Measurements from ENCODE around the gene CMTM1.

The CMTM1 gene

GRCh38 chr16:66537236-66537635, 29.0 kb upstream of the CMTM1 start:
- no peak for TF ChIP-seq TAF1 (IDR thresholded peaks at IDR 0.05; ENCODE audit: low read depth, low read length)
- no peak for TF ChIP-seq POLR2AphosphoS5 (IDR thresholded peaks at IDR 0.05; ENCODE audit: low read depth, low read length)
- no peak for TF ChIP-seq POLR2A (IDR thresholded peaks at IDR 0.05; ENCODE audit: low read depth, low read length)
- TF ChIP-seq SPI1 (IDR thresholded peaks at IDR 0.05; ENCODE audit: low read depth, low read length) = no peak
- TF ChIP-seq POU2F2 (IDR thresholded peaks at IDR 0.05; ENCODE audit: low read depth, low read length) = no peak
- no peak for TF ChIP-seq PAX5 (IDR thresholded peaks at IDR 0.05; ENCODE audit: insufficient read depth, low read length, severe bottlenecking)
- FAIRE-seq = peak; percentile 45
- no peak for DNase-seq (ENCODE audit: insufficient read length, low spot score)

- FAIRE-seq = peak; percentile 38
- no peak for DNase-seq (ENCODE audit: insufficient read length, low spot score)
- no peak for TF ChIP-seq POU2F2 (IDR thresholded peaks at IDR 0.05; ENCODE audit: low read depth, low read length)
- TF ChIP-seq POLR2A (IDR thresholded peaks at IDR 0.05; ENCODE audit: low read depth, low read length) = no peak
- no peak for TF ChIP-seq TAF1 (IDR thresholded peaks at IDR 0.05; ENCODE audit: low read depth, low read length)
- no peak for TF ChIP-seq SPI1 (IDR thresholded peaks at IDR 0.05; ENCODE audit: low read depth, low read length)
- no peak for TF ChIP-seq PAX5 (IDR thresholded peaks at IDR 0.05; ENCODE audit: insufficient read depth, low read length, severe bottlenecking)
- TF ChIP-seq POLR2AphosphoS5 (IDR thresholded peaks at IDR 0.05; ENCODE audit: low read depth, low read length) = no peak
These were observed 27.3 kb upstream of the CMTM1 start for GRCh38 chr16:66538910-66539309.

- TF ChIP-seq POLR2A (IDR thresholded peaks at IDR 0.05; ENCODE audit: low read depth, low read length) = no peak
- peak; percentile 80 for TF ChIP-seq PAX5 (IDR thresholded peaks at IDR 0.05; ENCODE audit: insufficient read depth, low read length, severe bottlenecking)
- FAIRE-seq (peak; percentile 97), DNase-seq (ENCODE audit: insufficient read length, low spot score) (no peak)
These were observed 26.4 kb upstream of the CMTM1 start for GRCh38 chr16:66539623-66540469.

- DNase-seq (ENCODE audit: insufficient read length, low spot score) = no peak
- FAIRE-seq = no peak
These were observed 24.6 kb upstream of the CMTM1 start for GRCh38 chr16:66541388-66542355.

GRCh38 chr16:66542396-66542795, 23.8 kb upstream of the CMTM1 start:
- no peak for TF ChIP-seq SPI1 (IDR thresholded peaks at IDR 0.05; ENCODE audit: low read depth, low read length)
- TF ChIP-seq TAF1 (IDR thresholded peaks at IDR 0.05; ENCODE audit: low read depth, low read length) = no peak
- no peak for TF ChIP-seq POU2F2 (IDR thresholded peaks at IDR 0.05; ENCODE audit: low read depth, low read length)
- no peak for TF ChIP-seq PAX5 (IDR thresholded peaks at IDR 0.05; ENCODE audit: insufficient read depth, low read length, severe bottlenecking)
- TF ChIP-seq POLR2AphosphoS5 (IDR thresholded peaks at IDR 0.05; ENCODE audit: low read depth, low read length) = no peak
- TF ChIP-seq POLR2A (IDR thresholded peaks at IDR 0.05; ENCODE audit: low read depth, low read length) = no peak
- FAIRE-seq (no peak), DNase-seq (ENCODE audit: insufficient read length, low spot score) (no peak)

More at GRCh38 chr16:66541388-66542355, 24.6 kb upstream of the CMTM1 start:
- TF ChIP-seq POU2F2 (IDR thresholded peaks at IDR 0.05; ENCODE audit: low read depth, low read length) (no peak), TAF1 (IDR thresholded peaks at IDR 0.05; ENCODE audit: low read depth, low read length) (no peak), PAX5 (IDR thresholded peaks at IDR 0.05; ENCODE audit: insufficient read depth, low read length, severe bottlenecking) (no peak), SPI1 (IDR thresholded peaks at IDR 0.05; ENCODE audit: low read depth, low read length) (no peak), POLR2AphosphoS5 (IDR thresholded peaks at IDR 0.05; ENCODE audit: low read depth, low read length) (no peak), POLR2A (IDR thresholded peaks at IDR 0.05; ENCODE audit: low read depth, low read length) (no peak)

- FAIRE-seq = no peak
- DNase-seq (ENCODE audit: insufficient read length, low spot score) = no peak
- no peak for TF ChIP-seq SPI1 (IDR thresholded peaks at IDR 0.05; ENCODE audit: low read depth, low read length)
- TF ChIP-seq TAF1 (IDR thresholded peaks at IDR 0.05; ENCODE audit: low read depth, low read length) = no peak
- no peak for TF ChIP-seq POLR2A (IDR thresholded peaks at IDR 0.05; ENCODE audit: low read depth, low read length)
- TF ChIP-seq PAX5 (IDR thresholded peaks at IDR 0.05; ENCODE audit: insufficient read depth, low read length, severe bottlenecking) = no peak
- no peak for TF ChIP-seq POLR2AphosphoS5 (IDR thresholded peaks at IDR 0.05; ENCODE audit: low read depth, low read length)
- no peak for TF ChIP-seq POU2F2 (IDR thresholded peaks at IDR 0.05; ENCODE audit: low read depth, low read length)
These were observed 22.7 kb upstream of the CMTM1 start for GRCh38 chr16:66543541-66543940.

GRCh38 chr16:66544016-66544757, 22.1 kb upstream of the CMTM1 start:
- no peak for FAIRE-seq
- TF ChIP-seq POLR2AphosphoS5 (IDR thresholded peaks at IDR 0.05; ENCODE audit: low read depth, low read length) (no peak), TAF1 (IDR thresholded peaks at IDR 0.05; ENCODE audit: low read depth, low read length) (no peak), SPI1 (IDR thresholded peaks at IDR 0.05; ENCODE audit: low read depth, low read length) (no peak), POU2F2 (IDR thresholded peaks at IDR 0.05; ENCODE audit: low read depth, low read length) (no peak), PAX5 (IDR thresholded peaks at IDR 0.05; ENCODE audit: insufficient read depth, low read length, severe bottlenecking) (no peak), POLR2A (IDR thresholded peaks at IDR 0.05; ENCODE audit: low read depth, low read length) (no peak)
- no peak for DNase-seq (ENCODE audit: insufficient read length, low spot score)

- TF ChIP-seq POU2F2 (IDR thresholded peaks at IDR 0.05; ENCODE audit: low read depth, low read length) (no peak), POLR2A (IDR thresholded peaks at IDR 0.05; ENCODE audit: low read depth, low read length) (no peak), POLR2AphosphoS5 (IDR thresholded peaks at IDR 0.05; ENCODE audit: low read depth, low read length) (no peak), PAX5 (IDR thresholded peaks at IDR 0.05; ENCODE audit: insufficient read depth, low read length, severe bottlenecking) (no peak), SPI1 (IDR thresholded peaks at IDR 0.05; ENCODE audit: low read depth, low read length) (no peak), TAF1 (IDR thresholded peaks at IDR 0.05; ENCODE audit: low read depth, low read length) (no peak)
- DNase-seq (ENCODE audit: insufficient read length, low spot score) (no peak), FAIRE-seq (no peak)
These were observed 18.9 kb upstream of the CMTM1 start for GRCh38 chr16:66547101-66547989.
